HepG2 (cell line): ENCODE measurements around the gene USP2. TPM values are rescaled to one million over a fixed set of nuclear protein-coding genes. Genes with fewer than 3 reads are reported as not detected.

Source experiments
- ARID5B ChIP-seq: IDR thresholded peaks from 2 replicates; pipeline ENCODE4 v1.4.0; 2020; ENCODE audit warnings: mild to moderate bottlenecking, missing genetic modification reagents
- ATF1 ChIP-seq: IDR thresholded peaks from 2 replicates; pipeline ENCODE4 v1.6.1; 2016; ENCODE audit warnings: mild to moderate bottlenecking, control low read depth
- GFI1 ChIP-seq: sonication (generic); formaldehyde crosslinking; IDR thresholded peaks from 2 replicates; pipeline ENCODE4 v1.5.0; 2020; ENCODE audit warnings: missing genetic modification reagents, mild to moderate bottlenecking, borderline replicate concordance
- HDAC1 ChIP-seq: sonication (generic); formaldehyde crosslinking; IDR thresholded peaks from 2 replicates; pipeline ENCODE4 v1.5.1; 2020; ENCODE audit warnings: mild to moderate bottlenecking, missing genetic modification reagents
- HIC2 ChIP-seq: sonication (generic); formaldehyde crosslinking; IDR thresholded peaks from 2 replicates; pipeline ENCODE4 v1.9.0; 2022; ENCODE audit warnings: low read depth, missing genetic modification reagents
- KLF16 ChIP-seq, 2 experiments: sonication (generic) in 1 of 2; formaldehyde crosslinking in 1 of 2; IDR thresholded peaks; 2 replicates each; pipeline versions ENCODE4 v1.6.1 to v1.8.0; 2016 to 2023; ENCODE audit warnings: missing genetic modification reagents in 2 of 2, missing compliant biosample characterization in 1 of 2
- MBD4 ChIP-seq: IDR thresholded peaks from 2 replicates; pipeline ENCODE4 v1.6.1; 2012; ENCODE audit warnings: low read length, inconsistent platforms, borderline replicate concordance
- MEIS1 ChIP-seq: sonication (generic); formaldehyde crosslinking; IDR thresholded peaks from 2 replicates; pipeline ENCODE4 v1.9.0; 2021; ENCODE audit warnings: mild to moderate bottlenecking, missing genetic modification reagents, moderate library complexity, borderline replicate concordance
- MIER3 ChIP-seq: IDR thresholded peaks from 2 replicates; pipeline ENCODE4 v1.6.1; 2016; ENCODE audit warnings: missing compliant biosample characterization, borderline replicate concordance
- MXD3 ChIP-seq: IDR thresholded peaks from 2 replicates; pipeline ENCODE4 v1.6.1; 2016; ENCODE audit warnings: mild to moderate bottlenecking, missing biosample characterization, missing genetic modification reagents
- NFKB2 ChIP-seq: sonication (generic); formaldehyde crosslinking; IDR thresholded peaks from 2 replicates; pipeline ENCODE4 v1.4.0; 2020; ENCODE audit warnings: missing genetic modification reagents, borderline replicate concordance
- NFKBIZ ChIP-seq: IDR thresholded peaks from 2 replicates; pipeline ENCODE4 v1.6.1; 2018; ENCODE audit warnings: missing genetic modification reagents, missing compliant biosample characterization
- NR2C2 ChIP-seq: sonication (generic); formaldehyde crosslinking; IDR thresholded peaks from 2 replicates; pipeline ENCODE4 v1.4.0; 2020; ENCODE audit warnings: missing genetic modification reagents, mild to moderate bottlenecking, moderate library complexity, borderline replicate concordance
- TBX2 ChIP-seq: sonication (generic); formaldehyde crosslinking; IDR thresholded peaks from 2 replicates; pipeline ENCODE4 v1.5.0; 2020; ENCODE audit warnings: missing genetic modification reagents, mild to moderate bottlenecking, borderline replicate concordance
- THRA ChIP-seq: sonication (generic); formaldehyde crosslinking; IDR thresholded peaks from 2 replicates; pipeline ENCODE4 v1.4.0; 2020; ENCODE audit warnings: missing genetic modification reagents, borderline replicate concordance
- USF2 ChIP-seq, 2 experiments: sonication (generic) in 1 of 2; formaldehyde crosslinking in 1 of 2; IDR thresholded peaks; 2 replicates each; pipeline versions ENCODE4 v1.5.1 to v1.6.1; 2011 to 2020; ENCODE audit warnings: borderline replicate concordance in 1 of 2, low read depth in 1 of 2, low read length in 1 of 2, mild to moderate bottlenecking in 1 of 2, missing genetic modification reagents in 1 of 2, moderate library complexity in 1 of 2
- ZMYM4 ChIP-seq: sonication (generic); formaldehyde crosslinking; IDR thresholded peaks from 2 replicates; pipeline ENCODE4 v1.8.1; 2023; ENCODE audit warnings: mild to moderate bottlenecking, missing genetic modification reagents
- ZNF720 ChIP-seq: sonication (generic); formaldehyde crosslinking; IDR thresholded peaks from 2 replicates; pipeline ENCODE4 v1.4.0; 2020; ENCODE audit warnings: missing genetic modification reagents
- polyA plus RNA-seq, 8 experiments: library from polyadenylated mRNA; depleted of rRNA in 3 of 8; stranded (reverse) in 7 of 8; unstranded in 1 of 8; fragments of >200 nt; fragmentation: Illumina TruSeq in 4 of 8; extraction: Trizol in 4 of 8; gene quantifications; 2 replicates each; pipeline versions ENCODE4 v1.2.1 to v1.2.3, GENCODE V29; 2011 to 2016; ENCODE audit warnings: low read depth in 4 of 8, missing spikeins in 1 of 8, mixed read lengths in 1 of 8; ENCODE audit not compliant: insufficient read depth in 1 of 8
- total RNA-seq, 5 experiments: library from RNA; depleted of rRNA; stranded (reverse); fragments of >200 nt; fragmentation: Illumina TruSeq; extraction: Trizol; gene quantifications; 2 replicates each; pipeline ENCODE4 v1.2.3, GENCODE V29; 2016; ENCODE audit warnings: low read depth in 1 of 5

Gene USP2
- total and polyA plus RNA-seq, 2 of the 13 experiments (the other 11 are each of a cell fraction or from before 2014, with no cell fraction given), result 2.5 to 6.0 TPM

GRCh38 chr11:119370486-119371046, 10.9 kb downstream of the USP2 start (continued):
- TF ChIP-seq ZNF720 (no peak), HIC2 (0 out of 2 replicates have a peak, but pooled peaks have one; percentile 55), USF2 (IDR thresholded peaks at IDR 0.05; ENCODE audit: low read depth, low read length) (no peak), USF2 (CRISPR knock-in tag; IDR thresholded peaks at IDR 0.05; ENCODE audit: borderline replicate concordance) (no peak), NR2C2 (CRISPR knock-in tag) (peak; percentile 42; the same call in 1 of the 2 replicates), THRA (CRISPR knock-in tag) (peak; percentile 66; the same call in 1 of the 2 replicates), ZMYM4 (CRISPR knock-in tag) (peak; percentile 34; the same call in 1 of the 2 replicates), ARID5B (CRISPR knock-in tag) (peak; percentile 65), HDAC1 (CRISPR knock-in tag) (peak; percentile 49; the same call in 1 of the 2 replicates), NFKB2 (CRISPR knock-in tag) (no peak), MIER3 (CRISPR knock-in tag) (0 out of 2 replicates have a peak, but pooled peaks have one; percentile 23), MEIS1 (CRISPR knock-in tag) (no peak), KLF16 (CRISPR knock-in tag; IDR thresholded peaks at IDR 0.05) (0 out of 4 replicates have a peak, but pooled peaks of 1 of the 2 experiments have one; percentile 29), GFI1 (CRISPR knock-in tag) (peak; percentile 58; the same call in 1 of the 2 replicates), NFKBIZ (CRISPR knock-in tag) (0 out of 2 replicates have a peak, but pooled peaks have one; percentile 42), MBD4 (no peak), MXD3 (CRISPR knock-in tag) (no peak), ATF1 (0 out of 2 replicates have a peak, but pooled peaks have one; percentile 22), TBX2 (CRISPR knock-in tag) (peak; percentile 59; the same call in 1 of the 2 replicates)
